GM12878 (cell line): ENCODE data around the gene EEFSEC. TPM values are rescaled to one million over a fixed set of nuclear protein-coding genes. Genes with fewer than 3 reads are reported as not detected.

ENCODE experiments used
- ATAC-seq: fragments of 200-7000 bp; cut with Tn5 transposase; 3 replicates; pipeline ENCODE4 v1.9.1; 2020; ENCODE audit warnings: mild to moderate bottlenecking, moderate library complexity
- BruUV-seq: library from RNA; stranded (reverse); fragments of 400-500 nt; replicated peaks from 2 replicates; lab custom pipeline; 2021; lab: Mats Ljungman, UMichigan
- CTCF ChIA-PET: fragments of 300-600 bp; sonication (Branson Sonifier 250); formaldehyde crosslinking; extraction: SDS; loops from one replicate; lab custom pipeline; 2021; ENCODE audit warnings: inconsistent platforms; lab: Yijun Ruan, JAX
- POLR2A ChIA-PET: fragments of 350-600 bp; formaldehyde crosslinking; extraction: SDS; loops from one replicate; lab custom pipeline; 2021; ENCODE audit warnings: inconsistent platforms; lab: Charles Lee
- RAD21 ChIA-PET: fragments of 300-600 bp; sonication (Branson Sonifier 250); formaldehyde crosslinking; loops from one replicate; lab custom pipeline; 2023; ENCODE audit warnings: antibody characterized with exemption; ENCODE audit not compliant: unreplicated experiment; lab: Charles Lee
- SMC1A ChIA-PET: fragments of 300-600 bp; sonication (Branson Sonifier 250); formaldehyde crosslinking; loops from one replicate; lab custom pipeline; 2023; ENCODE audit not compliant: unreplicated experiment, uncharacterized antibody; lab: Charles Lee
- DNase-seq: peaks from one replicate; pipeline ENCODE4 v3.0.0-alpha.2; 2011; ENCODE audit warnings: low read depth, low spot score
- FAIRE-seq: peaks from 3 replicates; lab custom pipeline; 2011; peaks lifted over from hg19 to GRCh38; lab: Jason Lieb, UNC
- H2AFZ ChIP-seq: 2 replicates; pipeline ENCODE4 v1.6.0; 2011; ENCODE audit warnings: low read depth, low read length, control low read depth; ENCODE audit not compliant: control insufficient read depth
- H3K27ac ChIP-seq: 2 replicates; pipeline ENCODE4 v1.5.1; 2011; ENCODE audit warnings: control low read depth; ENCODE audit not compliant: control insufficient read depth, insufficient read depth
- H3K27me3 ChIP-seq, 2 experiments: replicated peaks in 1 of 2; 2 replicates each; pipeline versions ENCODE4 v1.6.0 to v1.6.1; 2011; ENCODE audit warnings: low read length in 1 of 2; ENCODE audit not compliant: control insufficient read depth in 2 of 2, insufficient read depth in 2 of 2
- H3K36me3 ChIP-seq, 2 experiments: 2 replicates each; pipeline ENCODE4 v1.5.1; 2011; ENCODE audit warnings: low read length in 1 of 2; ENCODE audit not compliant: control insufficient read depth in 2 of 2, insufficient read depth in 2 of 2
- H3K4me1 ChIP-seq: 2 replicates; pipeline ENCODE4 v1.6.1; 2011; ENCODE audit warnings: mild to moderate bottlenecking, low read length, moderate library complexity, mixed read lengths; ENCODE audit not compliant: control insufficient read depth, insufficient read depth
- H3K4me2 ChIP-seq: 2 replicates; pipeline ENCODE4 v1.6.0; 2011; ENCODE audit warnings: control low read depth; ENCODE audit not compliant: control insufficient read depth, insufficient read depth
- H3K4me3 ChIP-seq: fragments of 200-600 bp; sonication (generic); 2 replicates; pipeline ENCODE4 v1.5.1; 2016
- H3K79me2 ChIP-seq: 2 replicates; pipeline ENCODE4 v1.6.0; 2011; ENCODE audit warnings: low read length; ENCODE audit not compliant: control insufficient read depth, insufficient read depth
- H3K9ac ChIP-seq: 2 replicates; pipeline ENCODE4 v1.8.0; 2011; ENCODE audit warnings: low read length, control low read depth, mixed read lengths; ENCODE audit not compliant: control insufficient read depth, insufficient read depth
- H3K9me3 ChIP-seq: replicated peaks from 3 replicates; pipeline ENCODE4 v1.5.1; 2011; ENCODE audit warnings: mild to moderate bottlenecking, low read length; ENCODE audit not compliant: control insufficient read depth, insufficient read depth
- H4K20me1 ChIP-seq: 2 replicates; pipeline ENCODE4 v1.6.0; 2011; ENCODE audit not compliant: control insufficient read depth, insufficient read depth
- BCL11A ChIP-seq: IDR thresholded peaks from 2 replicates; pipeline ENCODE4 v1.6.1; 2011; ENCODE audit warnings: low read depth, low read length
- FOS ChIP-seq: IDR thresholded peaks from 3 replicates; pipeline ENCODE4 v1.6.1; 2011; ENCODE audit warnings: borderline replicate concordance; ENCODE audit not compliant: insufficient read length; ENCODE audit errors: extremely low read depth
- JUNB ChIP-seq: IDR thresholded peaks from 2 replicates; pipeline ENCODE4 v1.6.1; 2016; ENCODE audit warnings: antibody characterized with exemption, mild to moderate bottlenecking
- KDM1A ChIP-seq: fragments of 200-600 bp; sonication (generic); IDR thresholded peaks from 2 replicates; pipeline ENCODE4 v1.6.1; 2016; ENCODE audit warnings: borderline replicate concordance
- MTA3 ChIP-seq: IDR thresholded peaks from 2 replicates; pipeline ENCODE4 v1.6.1; 2012; ENCODE audit warnings: low read length, inconsistent platforms, borderline replicate concordance
- RBBP5 ChIP-seq: fragments of 200-600 bp; sonication (generic); conservative IDR thresholded peaks from 2 replicates; pipeline ENCODE4 v1.6.1; 2016
- SMARCA5 ChIP-seq: fragments of 450-650 bp; IDR thresholded peaks from 2 replicates; pipeline ENCODE4 v1.6.1; 2017; ENCODE audit warnings: mild to moderate bottlenecking
- TAF1 ChIP-seq: IDR thresholded peaks from 2 replicates; pipeline ENCODE4 v1.6.1; 2011; ENCODE audit warnings: mild to moderate bottlenecking, low read depth, low read length, borderline replicate concordance
- WGBS: methylation state at CpG from one replicate; pipeline ENCODE4 v1.1.6; 2016; ENCODE audit warnings: low lambda C conversion rate; ENCODE audit not compliant: insufficient replicate concordance, insufficient coverage; ENCODE audit errors: missing lambda C conversion rate; 5-methylcytosine and 5-hydroxymethylcytosine counted together
- in situ Hi-C: fragments of 300-500 bp; cut with MboI; formaldehyde crosslinking; loops from 9 replicates; pipeline ENCODE4 v1.14.3; 2018; ENCODE audit warnings: mixed read lengths
- intact Hi-C: fragments of 100-400 bp; cut with micrococcal nuclease; formaldehyde crosslinking; loops from one replicate; pipeline ENCODE4 v1.14.2; 2022; ENCODE audit not compliant: unreplicated experiment
- polyA plus RNA-seq, 11 experiments: library from polyadenylated mRNA; depleted of rRNA in 4 of 11; unstranded in 6 of 11; stranded (reverse) in 5 of 11; fragments of >200 nt; fragmentation: Nextera tagmentation in 4 of 11; fragmentation: Illumina TruSeq in 1 of 11; extraction: Ambion mirVana in 4 of 11; extraction: Trizol in 1 of 11; gene quantifications; 1 replicate in 1 of 11; 2 replicates in 10 of 11; pipeline versions ENCODE4 v1.2.1 to v1.2.3, GENCODE V29; 2011 to 2016; ENCODE audit warnings: inconsistent platforms in 2 of 11, missing spikeins in 2 of 11, low read depth in 1 of 11
- total RNA-seq, 4 experiments: library from RNA; depleted of rRNA in 3 of 4; stranded (reverse); fragments of >200 nt in 3 of 4; fragmentation: Illumina TruSeq in 1 of 4; extraction: Trizol in 1 of 4; gene quantifications; 2 replicates each; pipeline versions ENCODE4 v1.2.1 to v1.2.3, GENCODE V29; 2013 to 2021
- TF ChIP-seq, protein P1 (sequence below): IDR thresholded peaks from 2 replicates; pipeline ENCODE4 v1.6.1; 2011; ENCODE audit warnings: low read depth, low read length, improper control_type of control experiment, borderline replicate concordance
- TF ChIP-seq, protein P2 (sequence below): IDR thresholded peaks from 2 replicates; pipeline ENCODE4 v1.6.1; 2011; ENCODE audit warnings: low read depth, mild to moderate bottlenecking, low read length, moderate library complexity, borderline replicate concordance; ENCODE audit errors: extremely low read depth
- TF ChIP-seq, protein P3 (sequence below): fragments of 450-650 bp; formaldehyde crosslinking; IDR thresholded peaks from 2 replicates; pipeline ENCODE4 v1.4.0; 2022; ENCODE audit warnings: mild to moderate bottlenecking, moderate library complexity
- TF ChIP-seq, protein P4 (sequence below): IDR thresholded peaks from 2 replicates; pipeline ENCODE4 v1.6.1; 2012; ENCODE audit warnings: mild to moderate bottlenecking, low read depth, low read length
- TF ChIP-seq, protein P5 (sequence below): fragments of 450-650 bp; IDR thresholded peaks from 2 replicates; pipeline ENCODE4 v1.6.1; 2016; ENCODE audit warnings: mild to moderate bottlenecking

The EEFSEC gene
- total and polyA plus RNA-seq, 10 of the 15 experiments (the other 5 are each of a cell fraction or from before 2014, with no cell fraction given), result 0.29 to 29.1 (median 16.1) TPM

DNA sequence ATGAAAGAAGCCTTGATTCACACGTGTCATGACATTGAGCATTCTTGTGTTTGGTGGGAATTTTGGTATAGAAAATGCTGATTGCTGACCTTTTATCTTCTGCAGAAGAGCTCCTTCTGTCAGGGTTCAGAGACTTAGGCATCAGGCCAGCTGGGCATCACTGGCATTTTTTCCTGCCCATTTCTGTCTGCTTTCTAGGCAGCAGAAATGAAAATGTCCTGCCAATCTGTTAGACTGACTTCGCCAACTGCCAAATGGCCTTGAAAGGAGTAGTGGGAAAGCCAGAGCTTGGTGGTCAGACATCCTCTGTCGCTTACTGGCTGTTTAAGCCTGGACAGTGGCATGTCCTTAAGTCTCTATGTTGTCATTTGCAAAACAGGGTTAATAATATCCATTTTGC is 57.4 kb downstream of the EEFSEC start (continued):
- no peak for TF ChIP-seq BCL11A

DNA sequence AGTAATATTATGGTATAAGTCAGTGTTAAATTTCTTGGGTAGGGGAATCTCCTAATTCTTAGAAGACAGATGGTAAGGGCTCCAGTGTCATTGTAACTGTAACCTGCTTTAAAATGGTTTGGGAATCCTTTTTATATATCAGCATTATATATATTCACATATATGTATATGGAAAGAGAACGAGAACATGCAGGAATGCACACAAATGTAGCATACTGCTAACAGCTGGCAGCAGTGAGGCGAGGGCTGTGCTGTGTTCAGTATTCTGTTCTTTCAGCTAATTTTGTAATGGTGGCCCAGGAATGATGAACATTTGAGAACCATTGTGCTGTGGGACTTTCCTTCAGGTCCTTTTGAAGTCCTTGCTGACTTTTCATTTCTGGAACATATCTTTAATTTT is 60.8 kb downstream of the EEFSEC start:
- CTCF ChIA-PET, result no interaction called here
- no peak for TF ChIP-seq FOS
- TF ChIP-seq MTA3, result no peak
- TF ChIP-seq, protein P1, sequence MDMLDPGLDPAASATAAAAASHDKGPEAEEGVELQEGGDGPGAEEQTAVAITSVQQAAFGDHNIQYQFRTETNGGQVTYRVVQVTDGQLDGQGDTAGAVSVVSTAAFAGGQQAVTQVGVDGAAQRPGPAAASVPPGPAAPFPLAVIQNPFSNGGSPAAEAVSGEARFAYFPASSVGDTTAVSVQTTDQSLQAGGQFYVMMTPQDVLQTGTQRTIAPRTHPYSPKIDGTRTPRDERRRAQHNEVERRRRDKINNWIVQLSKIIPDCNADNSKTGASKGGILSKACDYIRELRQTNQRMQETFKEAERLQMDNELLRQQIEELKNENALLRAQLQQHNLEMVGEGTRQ, result no peak
- TF ChIP-seq SMARCA5, result no peak
- TF ChIP-seq, protein P2, sequence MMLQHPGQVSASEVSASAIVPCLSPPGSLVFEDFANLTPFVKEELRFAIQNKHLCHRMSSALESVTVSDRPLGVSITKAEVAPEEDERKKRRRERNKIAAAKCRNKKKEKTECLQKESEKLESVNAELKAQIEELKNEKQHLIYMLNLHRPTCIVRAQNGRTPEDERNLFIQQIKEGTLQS, result no peak
- TF ChIP-seq KDM1A, result no peak
- TF ChIP-seq, protein P3, sequence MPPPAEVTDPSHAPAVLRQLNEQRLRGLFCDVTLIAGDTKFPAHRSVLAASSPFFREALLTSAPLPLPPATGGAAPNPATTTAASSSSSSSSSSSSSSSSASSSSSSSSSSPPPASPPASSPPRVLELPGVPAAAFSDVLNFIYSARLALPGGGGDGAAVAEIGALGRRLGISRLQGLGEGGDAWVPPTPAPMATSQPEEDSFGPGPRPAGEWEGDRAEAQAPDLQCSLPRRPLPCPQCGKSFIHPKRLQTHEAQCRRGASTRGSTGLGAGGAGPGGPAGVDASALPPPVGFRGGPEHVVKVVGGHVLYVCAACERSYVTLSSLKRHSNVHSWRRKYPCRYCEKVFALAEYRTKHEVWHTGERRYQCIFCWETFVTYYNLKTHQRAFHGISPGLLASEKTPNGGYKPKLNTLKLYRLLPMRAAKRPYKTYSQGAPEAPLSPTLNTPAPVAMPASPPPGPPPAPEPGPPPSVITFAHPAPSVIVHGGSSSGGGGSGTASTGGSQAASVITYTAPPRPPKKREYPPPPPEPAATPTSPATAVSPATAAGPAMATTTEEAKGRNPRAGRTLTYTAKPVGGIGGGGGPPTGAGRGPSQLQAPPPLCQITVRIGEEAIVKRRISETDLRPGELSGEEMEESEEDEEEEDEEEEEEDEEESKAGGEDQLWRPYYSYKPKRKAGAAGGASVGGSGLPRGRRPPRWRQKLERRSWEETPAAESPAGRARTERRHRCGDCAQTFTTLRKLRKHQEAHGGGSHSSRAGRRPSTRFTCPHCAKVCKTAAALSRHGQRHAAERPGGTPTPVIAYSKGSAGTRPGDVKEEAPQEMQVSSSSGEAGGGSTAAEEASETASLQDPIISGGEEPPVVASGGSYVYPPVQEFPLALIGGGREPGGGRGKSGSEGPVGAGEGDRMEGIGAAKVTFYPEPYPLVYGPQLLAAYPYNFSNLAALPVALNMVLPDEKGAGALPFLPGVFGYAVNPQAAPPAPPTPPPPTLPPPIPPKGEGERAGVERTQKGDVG (CRISPR knock-in tag), result no peak
- TF ChIP-seq TAF1, result no peak
- TF ChIP-seq, protein P4, sequence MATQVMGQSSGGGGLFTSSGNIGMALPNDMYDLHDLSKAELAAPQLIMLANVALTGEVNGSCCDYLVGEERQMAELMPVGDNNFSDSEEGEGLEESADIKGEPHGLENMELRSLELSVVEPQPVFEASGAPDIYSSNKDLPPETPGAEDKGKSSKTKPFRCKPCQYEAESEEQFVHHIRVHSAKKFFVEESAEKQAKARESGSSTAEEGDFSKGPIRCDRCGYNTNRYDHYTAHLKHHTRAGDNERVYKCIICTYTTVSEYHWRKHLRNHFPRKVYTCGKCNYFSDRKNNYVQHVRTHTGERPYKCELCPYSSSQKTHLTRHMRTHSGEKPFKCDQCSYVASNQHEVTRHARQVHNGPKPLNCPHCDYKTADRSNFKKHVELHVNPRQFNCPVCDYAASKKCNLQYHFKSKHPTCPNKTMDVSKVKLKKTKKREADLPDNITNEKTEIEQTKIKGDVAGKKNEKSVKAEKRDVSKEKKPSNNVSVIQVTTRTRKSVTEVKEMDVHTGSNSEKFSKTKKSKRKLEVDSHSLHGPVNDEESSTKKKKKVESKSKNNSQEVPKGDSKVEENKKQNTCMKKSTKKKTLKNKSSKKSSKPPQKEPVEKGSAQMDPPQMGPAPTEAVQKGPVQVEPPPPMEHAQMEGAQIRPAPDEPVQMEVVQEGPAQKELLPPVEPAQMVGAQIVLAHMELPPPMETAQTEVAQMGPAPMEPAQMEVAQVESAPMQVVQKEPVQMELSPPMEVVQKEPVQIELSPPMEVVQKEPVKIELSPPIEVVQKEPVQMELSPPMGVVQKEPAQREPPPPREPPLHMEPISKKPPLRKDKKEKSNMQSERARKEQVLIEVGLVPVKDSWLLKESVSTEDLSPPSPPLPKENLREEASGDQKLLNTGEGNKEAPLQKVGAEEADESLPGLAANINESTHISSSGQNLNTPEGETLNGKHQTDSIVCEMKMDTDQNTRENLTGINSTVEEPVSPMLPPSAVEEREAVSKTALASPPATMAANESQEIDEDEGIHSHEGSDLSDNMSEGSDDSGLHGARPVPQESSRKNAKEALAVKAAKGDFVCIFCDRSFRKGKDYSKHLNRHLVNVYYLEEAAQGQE, result no peak
- TF ChIP-seq, protein P5, sequence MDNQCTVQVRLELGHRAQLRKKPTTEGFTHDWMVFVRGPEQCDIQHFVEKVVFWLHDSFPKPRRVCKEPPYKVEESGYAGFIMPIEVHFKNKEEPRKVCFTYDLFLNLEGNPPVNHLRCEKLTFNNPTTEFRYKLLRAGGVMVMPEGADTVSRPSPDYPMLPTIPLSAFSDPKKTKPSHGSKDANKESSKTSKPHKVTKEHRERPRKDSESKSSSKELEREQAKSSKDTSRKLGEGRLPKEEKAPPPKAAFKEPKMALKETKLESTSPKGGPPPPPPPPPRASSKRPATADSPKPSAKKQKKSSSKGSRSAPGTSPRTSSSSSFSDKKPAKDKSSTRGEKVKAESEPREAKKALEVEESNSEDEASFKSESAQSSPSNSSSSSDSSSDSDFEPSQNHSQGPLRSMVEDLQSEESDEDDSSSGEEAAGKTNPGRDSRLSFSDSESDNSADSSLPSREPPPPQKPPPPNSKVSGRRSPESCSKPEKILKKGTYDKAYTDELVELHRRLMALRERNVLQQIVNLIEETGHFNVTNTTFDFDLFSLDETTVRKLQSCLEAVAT, result no peak
- no peak for TF ChIP-seq JUNB
- no peak for TF ChIP-seq RBBP5

More for the DNA sequence above, 60.8 kb downstream of the EEFSEC start:
- DNase-seq (no peak), FAIRE-seq (no peak), ATAC-seq (no peak)
- H3K36me3 ChIP-seq, result no peaks in the 10 kb centered on the region
- H4K20me1 ChIP-seq, result no peaks in the 10 kb centered on the region
- no peak overlapping the region for H3K27ac ChIP-seq
- in situ Hi-C loops (no loop called here), intact Hi-C loops (no loop called here)
- BruUV-seq, result no TSS peak
- ChIA-PET SMC1A (no interaction called here), POLR2A (no interaction called here), RAD21 (no interaction called here)
- no peak overlapping the region for H2AFZ ChIP-seq
- no peak overlapping the region for H3K4me3 ChIP-seq
- no peaks in the 10 kb centered on the region for H3K9me3 ChIP-seq
- no peak overlapping the region for H3K9ac ChIP-seq
- H3K4me2 ChIP-seq, result no peak overlapping the region
- peaks cover 8% of the 10 kb centered on the region for H3K4me1 ChIP-seq
- H3K79me2 ChIP-seq, result no peaks in the 10 kb centered on the region; the same call in 1 of the 2 replicates
- H3K27me3 ChIP-seq, result no peaks in the 10 kb centered on the region
- WGBS, result 97% methylated on average over 2 of the region's 2 CpGs
